Nephron (organoid): ENCODE measurements around the gene GALK2.

Experiments
- H3K27ac Mint-ChIP-seq, 3 experiments: 2 replicates each; pipeline ENCODE4 v1.8.0; 2020; ENCODE audit warnings: mixed read lengths in 3 of 3, mild to moderate bottlenecking in 2 of 3, moderate library complexity in 1 of 3
- H3K27me3 Mint-ChIP-seq: 2 replicates; pipeline ENCODE4 v1.8.0; 2021; ENCODE audit warnings: low read depth, mild to moderate bottlenecking, moderate library complexity, mixed read lengths
- H3K36me3 Mint-ChIP-seq: 2 replicates; pipeline ENCODE4 v1.8.0; 2020; ENCODE audit warnings: low read depth, mixed read lengths
- H3K4me1 Mint-ChIP-seq: 2 replicates; pipeline ENCODE4 v1.8.0; 2020; ENCODE audit warnings: mixed read lengths
- H3K4me3 Mint-ChIP-seq, 3 experiments: 2 replicates each; pipeline ENCODE4 v1.8.0; 2020; ENCODE audit warnings: mild to moderate bottlenecking in 3 of 3, mixed read lengths in 3 of 3, moderate library complexity in 2 of 3
- H3K9me3 Mint-ChIP-seq: 2 replicates; pipeline ENCODE4 v1.8.0; 2020; ENCODE audit warnings: mixed read lengths
- TF ChIP-seq, protein P1 (sequence below), 3 experiments: fragments of 200-600 bp; sonication (generic); IDR thresholded peaks; one replicate each; pipeline ENCODE4 v1.5.0; 2021; ENCODE audit warnings: antibody characterized with exemption in 3 of 3; ENCODE audit not compliant: unreplicated experiment in 3 of 3

GALK2 gene

DNA sequence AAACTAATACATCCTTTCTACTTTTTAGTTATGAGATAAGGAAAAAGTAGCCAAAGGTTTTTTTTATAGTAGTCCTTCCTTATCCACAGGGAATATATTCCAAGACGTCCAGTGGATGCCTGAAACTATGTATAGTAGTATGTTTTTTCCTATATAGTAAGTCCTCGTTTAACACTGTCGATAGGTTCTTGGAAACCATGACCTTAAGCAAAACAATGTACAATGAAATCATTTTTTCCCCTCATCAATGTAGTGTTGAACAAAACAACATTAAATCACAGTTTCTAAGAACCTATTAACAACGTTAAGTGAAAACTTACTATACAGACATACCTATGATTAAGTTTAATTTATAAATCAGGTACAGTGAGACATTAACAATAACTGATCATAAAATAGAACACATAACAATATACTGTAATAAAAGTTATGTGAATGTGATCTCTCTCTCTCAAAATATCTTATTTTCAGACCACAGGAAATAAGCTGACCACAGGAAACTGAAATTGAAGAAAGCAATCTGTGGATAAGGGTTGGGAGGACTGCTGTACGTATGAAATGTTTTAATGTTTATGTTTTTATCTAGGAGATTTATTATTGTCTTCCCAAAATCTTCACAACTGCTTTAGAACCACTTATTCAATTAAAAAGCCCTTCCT is 35.2 kb upstream of the GALK2 start:
- Mint-ChIP-seq H3K9me3 (no peaks in the 10 kb centered on the region), H3K36me3 (peaks cover 60% of the 10 kb centered on the region), H3K4me3 (no peak overlapping the region), H3K4me1 (no peaks in the 10 kb centered on the region), H3K27ac (peak overlapping the region; percentile 7 to 62 (median 32)), H3K27me3 (no peaks in the 10 kb centered on the region)
- TF ChIP-seq, protein P1, sequence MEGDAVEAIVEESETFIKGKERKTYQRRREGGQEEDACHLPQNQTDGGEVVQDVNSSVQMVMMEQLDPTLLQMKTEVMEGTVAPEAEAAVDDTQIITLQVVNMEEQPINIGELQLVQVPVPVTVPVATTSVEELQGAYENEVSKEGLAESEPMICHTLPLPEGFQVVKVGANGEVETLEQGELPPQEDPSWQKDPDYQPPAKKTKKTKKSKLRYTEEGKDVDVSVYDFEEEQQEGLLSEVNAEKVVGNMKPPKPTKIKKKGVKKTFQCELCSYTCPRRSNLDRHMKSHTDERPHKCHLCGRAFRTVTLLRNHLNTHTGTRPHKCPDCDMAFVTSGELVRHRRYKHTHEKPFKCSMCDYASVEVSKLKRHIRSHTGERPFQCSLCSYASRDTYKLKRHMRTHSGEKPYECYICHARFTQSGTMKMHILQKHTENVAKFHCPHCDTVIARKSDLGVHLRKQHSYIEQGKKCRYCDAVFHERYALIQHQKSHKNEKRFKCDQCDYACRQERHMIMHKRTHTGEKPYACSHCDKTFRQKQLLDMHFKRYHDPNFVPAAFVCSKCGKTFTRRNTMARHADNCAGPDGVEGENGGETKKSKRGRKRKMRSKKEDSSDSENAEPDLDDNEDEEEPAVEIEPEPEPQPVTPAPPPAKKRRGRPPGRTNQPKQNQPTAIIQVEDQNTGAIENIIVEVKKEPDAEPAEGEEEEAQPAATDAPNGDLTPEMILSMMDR (IDR thresholded peaks at IDR 0.05; ENCODE audit: unreplicated experiment in 3 of 3) = no peak

DNA sequence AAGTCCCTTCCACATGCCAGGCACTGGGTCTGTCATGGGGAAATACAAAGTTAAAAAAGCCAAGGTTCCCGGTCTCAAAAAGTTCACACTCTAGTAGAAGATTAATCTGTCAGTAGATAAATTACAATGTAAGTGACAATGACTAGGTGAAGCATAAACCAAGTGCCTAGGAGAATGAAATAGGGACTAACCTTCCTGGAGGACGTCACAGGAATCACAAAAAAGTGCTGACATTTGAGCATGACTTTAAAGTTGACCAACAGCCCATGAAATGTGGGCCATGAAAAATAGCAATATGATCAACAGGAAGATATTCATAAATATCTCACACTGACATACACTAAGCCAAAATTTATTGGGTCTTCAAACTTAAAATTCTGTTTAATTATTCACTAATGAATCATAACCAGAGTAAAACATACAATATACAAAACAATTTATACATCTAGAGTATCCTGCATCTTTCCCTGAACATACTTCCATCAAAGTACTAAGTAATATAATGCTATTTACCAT is 34.6 kb upstream of the GALK2 start:
- Mint-ChIP-seq H3K27ac (peak overlapping the region; percentile 7 to 62 (median 32)), H3K27me3 (no peaks in the 10 kb centered on the region), H3K4me3 (no peak overlapping the region), H3K4me1 (no peaks in the 10 kb centered on the region), H3K9me3 (no peaks in the 10 kb centered on the region), H3K36me3 (peaks cover 60% of the 10 kb centered on the region)
- TF ChIP-seq, protein P1 (IDR thresholded peaks at IDR 0.05; ENCODE audit: unreplicated experiment in 3 of 3) = no peak

DNA sequence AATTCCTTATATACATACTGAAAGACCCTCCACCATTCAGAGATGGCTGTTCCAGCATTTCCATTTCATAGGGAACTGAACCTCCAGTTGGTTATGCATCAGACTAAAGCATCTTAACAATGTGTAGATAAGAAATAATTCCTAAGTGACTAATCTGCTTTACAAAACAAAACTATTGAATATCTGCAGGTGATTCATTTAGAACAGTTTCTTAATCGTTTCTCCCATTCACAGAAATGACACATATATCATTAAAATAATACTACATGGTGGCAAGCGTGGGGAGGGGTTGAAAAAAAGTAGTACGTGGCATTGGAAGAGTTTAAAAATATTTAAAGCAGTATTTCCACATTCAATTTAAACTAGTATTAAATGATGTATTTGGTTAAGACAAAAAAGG is 34.1 kb upstream of the GALK2 start:
- H3K27me3 Mint-ChIP-seq = no peaks in the 10 kb centered on the region
- peaks cover 65% of the 10 kb centered on the region for H3K36me3 Mint-ChIP-seq
- H3K4me3 Mint-ChIP-seq = no peak overlapping the region

DNA sequence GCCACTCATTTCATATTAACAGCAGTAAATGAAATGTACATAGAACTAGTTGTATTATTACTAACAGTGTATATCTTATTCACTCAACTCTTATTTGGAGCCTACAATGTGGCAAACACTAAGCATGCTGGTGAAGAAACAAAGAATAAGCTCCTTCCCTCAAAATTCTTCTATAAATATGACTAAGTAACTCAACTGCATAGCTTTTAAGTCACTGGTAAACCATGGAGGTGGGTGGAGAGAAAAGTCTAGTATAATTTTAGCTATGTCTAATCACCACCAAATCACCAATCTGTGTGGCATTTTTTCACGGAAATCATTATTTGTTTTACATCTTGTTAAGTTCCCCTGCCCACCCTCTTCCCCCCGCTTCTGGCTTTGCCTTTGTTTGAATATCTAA is 32.2 kb upstream of the GALK2 start:
- TF ChIP-seq, protein P1 (IDR thresholded peaks at IDR 0.05; ENCODE audit: unreplicated experiment in 3 of 3) = no peak
- Mint-ChIP-seq H3K4me1 (no peaks in the 10 kb centered on the region), H3K36me3 (peaks cover 74% of the 10 kb centered on the region), H3K27ac (peak overlapping the region in 1 of 3 experiments; percentile 43), H3K27me3 (no peaks in the 10 kb centered on the region), H3K9me3 (no peaks in the 10 kb centered on the region), H3K4me3 (no peak overlapping the region)

More for the DNA sequence above, 34.1 kb upstream of the GALK2 start:
- no peaks in the 10 kb centered on the region for H3K9me3 Mint-ChIP-seq
- H3K4me1 Mint-ChIP-seq = no peaks in the 10 kb centered on the region
- TF ChIP-seq, protein P1 (IDR thresholded peaks at IDR 0.05; ENCODE audit: unreplicated experiment in 3 of 3) = no peak
- peak overlapping the region in 1 of 3 experiments; percentile 62 for H3K27ac Mint-ChIP-seq

DNA sequence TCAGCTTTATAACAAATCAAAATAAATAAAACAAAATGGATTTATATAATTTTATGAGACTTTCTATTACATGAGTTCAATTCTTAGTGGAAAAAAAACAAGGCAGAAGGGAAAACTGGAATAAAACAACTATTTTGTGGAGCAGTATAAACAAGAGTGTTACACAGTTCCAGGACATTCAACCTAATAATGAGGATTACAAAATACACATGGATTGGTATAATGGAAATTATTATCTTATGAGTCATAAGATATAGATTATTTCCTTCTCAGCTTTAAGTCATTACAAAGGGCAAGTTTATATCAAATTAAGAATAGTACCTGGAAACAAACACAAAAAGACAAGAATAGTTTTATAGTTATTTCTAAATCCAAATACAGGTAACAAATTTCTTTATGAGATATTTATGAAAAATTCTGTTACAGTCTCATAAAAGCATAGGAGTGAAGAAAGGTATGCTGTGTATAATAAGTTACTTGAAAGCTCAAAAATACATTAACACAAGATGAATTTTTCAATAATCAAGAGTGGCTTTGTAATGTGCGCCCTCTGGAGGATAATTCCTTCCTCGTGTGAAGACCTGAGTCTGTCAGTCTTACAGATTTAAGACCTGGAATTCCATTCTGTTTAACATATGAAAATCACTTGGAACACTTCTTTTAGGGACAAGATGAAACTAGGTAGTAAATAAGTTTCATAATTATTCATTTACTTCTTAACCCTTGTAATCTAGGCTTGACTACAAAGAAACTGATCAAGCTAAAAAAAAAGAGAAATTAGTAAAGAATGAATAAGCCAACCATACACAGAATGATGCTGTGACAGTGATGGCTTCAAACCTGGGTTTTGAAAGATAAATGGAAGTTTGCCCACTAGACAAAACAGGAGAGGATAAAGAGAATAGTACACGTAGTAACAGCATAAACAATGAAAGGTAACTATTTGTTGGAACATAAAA is 24.1 kb upstream of the GALK2 start:
- TF ChIP-seq, protein P1 (IDR thresholded peaks at IDR 0.05; ENCODE audit: unreplicated experiment in 3 of 3) = peak; percentile 59 to 70 (median 68)
- no peak overlapping the region for H3K4me3 Mint-ChIP-seq
- no peaks in the 10 kb centered on the region for H3K27me3 Mint-ChIP-seq
- peaks cover 16% of the 10 kb centered on the region for H3K4me1 Mint-ChIP-seq
- no peak overlapping the region for H3K27ac Mint-ChIP-seq
- H3K9me3 Mint-ChIP-seq = no peaks in the 10 kb centered on the region
- peaks cover 35% of the 10 kb centered on the region for H3K36me3 Mint-ChIP-seq
